AG10803 (cell line): Measurements from ENCODE around the gene MAP1S.

Experiments
- DNase-seq: peaks from one replicate; pipeline ENCODE4 v3.0.0; 2010; ENCODE audit warnings: low read depth
- H3K4me3 ChIP-seq: 2 replicates; pipeline ENCODE4 v1.5.1; 2011; ENCODE audit warnings: mild to moderate bottlenecking, low read length, control low read depth
- CTCF ChIP-seq: conservative IDR thresholded peaks from 2 replicates; pipeline ENCODE4 v1.5.1; 2011; ENCODE audit warnings: mild to moderate bottlenecking, low read length, control low read depth, inconsistent platforms

MAP1S gene

GRCh38 chr19:17765069-17765618 is 45.9 kb downstream of the MAP1S start:
- no peak overlapping the region for H3K4me3 ChIP-seq
- no peak for TF ChIP-seq CTCF
- DNase-seq, result no peak

GRCh38 chr19:17766543-17767131 is 47.4 kb downstream of the MAP1S start:
- peak; percentile 77 for DNase-seq
- TF ChIP-seq CTCF, result peak; percentile 96
- peak overlapping the region; percentile 44 for H3K4me3 ChIP-seq

- no peak for TF ChIP-seq CTCF
- H3K4me3 ChIP-seq, result no peak overlapping the region
Measured at GRCh38 chr19:17767559-17767958, 48.3 kb downstream of the MAP1S start.

GRCh38 chr19:17770613-17771012 is 51.3 kb downstream of the MAP1S start:
- no peak for TF ChIP-seq CTCF
- no peak for DNase-seq

More at GRCh38 chr19:17767559-17767958, 48.3 kb downstream of the MAP1S start:
- no peak for DNase-seq

GRCh38 chr19:17772172-17772571 is 52.9 kb downstream of the MAP1S start:
- H3K4me3 ChIP-seq, result no peak overlapping the region
- DNase-seq, result peak; percentile 17
- no peak for TF ChIP-seq CTCF

More at GRCh38 chr19:17770613-17771012, 51.3 kb downstream of the MAP1S start:
- H3K4me3 ChIP-seq, result no peak overlapping the region

GRCh38 chr19:17775245-17775927 is 56.1 kb downstream of the MAP1S start:
- peak; percentile 9 for DNase-seq
- TF ChIP-seq CTCF, result peak; percentile 68
- H3K4me3 ChIP-seq, result no peak overlapping the region
